ENCODE results near the gene PPP3CA. TPM values are rescaled to one million over a fixed set of nuclear protein-coding genes. Genes with fewer than 3 reads are reported as not detected.
"Not testable (repeated sequence)": the region's sequence is repeated elsewhere in the genome, so short reads cannot be mapped to it uniquely, and the experiment has no call there.

Gene PPP3CA
- total RNA-seq, 2 donors from 2014 or later = 11.3 to 15.6 TPM

- peak in 1 of 2 donors; percentile 48 for ATAC-seq (replicated peaks in 1 of 2)
- Mint-ChIP-seq H3K9me3 (no peaks in the 10 kb centered on the region), H3K27ac (no peak overlapping the region), H3K4me1 (ENCODE audit: low read depth) (peaks cover 8% of the 10 kb centered on the region), H3K36me3 (ENCODE audit: insufficient read depth in 2 of 2) (no peaks in the 10 kb centered on the region), H3K4me3 (peak overlapping the region in 1 of 2 donors; percentile 41), H3K27me3 (ENCODE audit: low read depth) (peaks cover 11% of the 10 kb centered on the region)
- DNase-seq = no peak
Observed at GRCh38 chr4:101009471-101009870, 337.9 kb downstream of the PPP3CA start.

- Mint-ChIP-seq H3K9me3 (no peaks in the 10 kb centered on the region), H3K4me1 (ENCODE audit: low read depth) (peaks cover 8% of the 10 kb centered on the region), H3K27ac (no peak overlapping the region), H3K27me3 (ENCODE audit: low read depth) (peaks cover 11% of the 10 kb centered on the region), H3K36me3 (ENCODE audit: insufficient read depth in 2 of 2) (no peaks in the 10 kb centered on the region), H3K4me3 (no peak overlapping the region)
- DNase-seq (no peak), ATAC-seq (replicated peaks in 1 of 2) (peak in 1 of 2 donors; percentile 32)
Observed at GRCh38 chr4:101008503-101008902, 338.8 kb downstream of the PPP3CA start.

GRCh38 chr4:101005659-101006058 lies 341.7 kb downstream of the PPP3CA start:
- Mint-ChIP-seq H3K4me1 (ENCODE audit: low read depth) (peaks cover 8% of the 10 kb centered on the region), H3K27ac (no peak overlapping the region), H3K9me3 (no peaks in the 10 kb centered on the region), H3K4me3 (no peak overlapping the region), H3K27me3 (ENCODE audit: low read depth) (no peaks in the 10 kb centered on the region), H3K36me3 (ENCODE audit: insufficient read depth in 2 of 2) (no peaks in the 10 kb centered on the region)
- ATAC-seq (replicated peaks in 1 of 2) = no peak
- no peak for DNase-seq

GRCh38 chr4:101000496-101000895 lies 346.8 kb downstream of the PPP3CA start:
- H3K4me1 Mint-ChIP-seq (ENCODE audit: low read depth) = no peaks in the 10 kb centered on the region
- H3K4me3 Mint-ChIP-seq = no peak overlapping the region
- ATAC-seq (replicated peaks in 1 of 2) (no peak), DNase-seq (no peak)
- H3K27ac Mint-ChIP-seq = no peak overlapping the region
- no peaks in the 10 kb centered on the region for H3K36me3 Mint-ChIP-seq (ENCODE audit: insufficient read depth in 2 of 2)
- H3K9me3 Mint-ChIP-seq = no peaks in the 10 kb centered on the region
- H3K27me3 Mint-ChIP-seq (ENCODE audit: low read depth) = no peaks in the 10 kb centered on the region

- ATAC-seq (replicated peaks in 1 of 2) = no peak
Observed at GRCh38 chr4:100995671-100996070, 351.7 kb downstream of the PPP3CA start.

GRCh38 chr4:100995002-100995401 lies 352.3 kb downstream of the PPP3CA start:
- not testable (repeated sequence) for H3K4me3 Mint-ChIP-seq; ATAC-seq (replicated peaks in 1 of 2); H3K9me3 Mint-ChIP-seq; H3K27ac Mint-ChIP-seq; H3K27me3 Mint-ChIP-seq (ENCODE audit: low read depth); H3K36me3 Mint-ChIP-seq (ENCODE audit: insufficient read depth in 2 of 2); DNase-seq; H3K4me1 Mint-ChIP-seq (ENCODE audit: low read depth)

More at GRCh38 chr4:100995671-100996070, 351.7 kb downstream of the PPP3CA start:
- no peaks in the 10 kb centered on the region for H3K4me1 Mint-ChIP-seq (ENCODE audit: low read depth)
- H3K27me3 Mint-ChIP-seq (ENCODE audit: low read depth) = no peaks in the 10 kb centered on the region
- H3K9me3 Mint-ChIP-seq = no peaks in the 10 kb centered on the region
- no peak overlapping the region for H3K27ac Mint-ChIP-seq
- no peak overlapping the region for H3K4me3 Mint-ChIP-seq
- no peak for DNase-seq
- H3K36me3 Mint-ChIP-seq (ENCODE audit: insufficient read depth in 2 of 2) = no peaks in the 10 kb centered on the region

- DNase-seq; ATAC-seq (replicated peaks in 1 of 2); H3K9me3 Mint-ChIP-seq; H3K36me3 Mint-ChIP-seq (ENCODE audit: insufficient read depth in 2 of 2); H3K4me3 Mint-ChIP-seq; H3K4me1 Mint-ChIP-seq (ENCODE audit: low read depth); H3K27me3 Mint-ChIP-seq (ENCODE audit: low read depth): not testable (repeated sequence)
- peak overlapping the region; percentile 8 for H3K27ac Mint-ChIP-seq
Observed at GRCh38 chr4:100991332-100992069, 355.8 kb downstream of the PPP3CA start.

- peaks cover 6% of the 10 kb centered on the region for H3K27me3 Mint-ChIP-seq (ENCODE audit: low read depth)
- H3K36me3 Mint-ChIP-seq (ENCODE audit: insufficient read depth in 2 of 2) = no peaks in the 10 kb centered on the region
- no peak overlapping the region for H3K27ac Mint-ChIP-seq
- H3K4me3 Mint-ChIP-seq = no peak overlapping the region
- no peaks in the 10 kb centered on the region for H3K4me1 Mint-ChIP-seq (ENCODE audit: low read depth)
- no peak for ATAC-seq (replicated peaks in 1 of 2)
- no peaks in the 10 kb centered on the region for H3K9me3 Mint-ChIP-seq
- DNase-seq = no peak
Observed at GRCh38 chr4:100989401-100989800, 357.9 kb downstream of the PPP3CA start.

GRCh38 chr4:100988876-100989275 lies 358.4 kb downstream of the PPP3CA start:
- Mint-ChIP-seq H3K4me3 (no peak overlapping the region), H3K4me1 (ENCODE audit: low read depth) (no peaks in the 10 kb centered on the region), H3K27ac (no peak overlapping the region), H3K36me3 (ENCODE audit: insufficient read depth in 2 of 2) (no peaks in the 10 kb centered on the region), H3K9me3 (no peaks in the 10 kb centered on the region), H3K27me3 (ENCODE audit: low read depth) (peaks cover 6% of the 10 kb centered on the region)
- ATAC-seq (replicated peaks in 1 of 2) (no peak), DNase-seq (no peak)

GRCh38 chr4:100986360-100986868 lies 360.9 kb downstream of the PPP3CA start:
- Mint-ChIP-seq H3K27ac (no peak overlapping the region), H3K4me3 (no peak overlapping the region), H3K27me3 (ENCODE audit: low read depth) (peaks cover 6% of the 10 kb centered on the region), H3K36me3 (ENCODE audit: insufficient read depth in 2 of 2) (no peaks in the 10 kb centered on the region), H3K9me3 (no peaks in the 10 kb centered on the region), H3K4me1 (ENCODE audit: low read depth) (no peaks in the 10 kb centered on the region)
- DNase-seq (no peak), ATAC-seq (replicated peaks in 1 of 2) (no peak)

- ATAC-seq (replicated peaks in 1 of 2) = no peak
Observed at GRCh38 chr4:100985576-100985975, 361.8 kb downstream of the PPP3CA start.

GRCh38 chr4:100984901-100985300 lies 362.4 kb downstream of the PPP3CA start:
- no peak overlapping the region for H3K27ac Mint-ChIP-seq
- no peak for ATAC-seq (replicated peaks in 1 of 2)

More at GRCh38 chr4:100985576-100985975, 361.8 kb downstream of the PPP3CA start:
- Mint-ChIP-seq H3K36me3 (ENCODE audit: insufficient read depth in 2 of 2) (no peaks in the 10 kb centered on the region), H3K4me3 (no peak overlapping the region), H3K27me3 (ENCODE audit: low read depth) (peaks cover 6% of the 10 kb centered on the region), H3K9me3 (no peaks in the 10 kb centered on the region), H3K4me1 (ENCODE audit: low read depth) (no peaks in the 10 kb centered on the region), H3K27ac (no peak overlapping the region)
- DNase-seq = no peak

GRCh38 chr4:100983426-100983825 lies 363.9 kb downstream of the PPP3CA start:
- Mint-ChIP-seq H3K4me1 (ENCODE audit: low read depth) (no peaks in the 10 kb centered on the region), H3K27ac (no peak overlapping the region), H3K4me3 (no peak overlapping the region), H3K27me3 (ENCODE audit: low read depth) (peaks cover 11% of the 10 kb centered on the region), H3K9me3 (no peaks in the 10 kb centered on the region), H3K36me3 (ENCODE audit: insufficient read depth in 2 of 2) (no peaks in the 10 kb centered on the region)
- DNase-seq = no peak
- ATAC-seq (replicated peaks in 1 of 2) = no peak

More at GRCh38 chr4:100984901-100985300, 362.4 kb downstream of the PPP3CA start:
- peaks cover 6% of the 10 kb centered on the region for H3K27me3 Mint-ChIP-seq (ENCODE audit: low read depth)
- no peaks in the 10 kb centered on the region for H3K4me1 Mint-ChIP-seq (ENCODE audit: low read depth)
- DNase-seq = no peak
- no peaks in the 10 kb centered on the region for H3K9me3 Mint-ChIP-seq
- H3K4me3 Mint-ChIP-seq = no peak overlapping the region
- H3K36me3 Mint-ChIP-seq (ENCODE audit: insufficient read depth in 2 of 2) = no peaks in the 10 kb centered on the region

GRCh38 chr4:100982345-100982744 lies 365.0 kb downstream of the PPP3CA start:
- Mint-ChIP-seq H3K4me1 (ENCODE audit: low read depth) (no peaks in the 10 kb centered on the region), H3K4me3 (no peak overlapping the region), H3K9me3 (no peaks in the 10 kb centered on the region), H3K36me3 (ENCODE audit: insufficient read depth in 2 of 2) (no peaks in the 10 kb centered on the region), H3K27ac (no peak overlapping the region), H3K27me3 (ENCODE audit: low read depth) (peaks cover 11% of the 10 kb centered on the region)
- DNase-seq = no peak
- no peak for ATAC-seq (replicated peaks in 1 of 2)

Measured in activated T-cell treated with anti-CD3 and anti-CD28 coated beads, Interleukin-2, amount 50 U/mL, for 72 hours (primary cell).